Chondrocyte (in vitro differentiated cells): ENCODE measurements around the gene OSBPL5. TPM values are rescaled to one million over a fixed set of nuclear protein-coding genes. Genes with fewer than 3 reads are reported as not detected.

Experiments
- DNase-seq: peaks from one replicate; pipeline ENCODE4 v3.0.0; 2021; ENCODE audit warnings: mixed read lengths, low spot score
- H3K27ac Mint-ChIP-seq: one replicate; pipeline ENCODE4 v1.8.0; 2021; ENCODE audit warnings: mild to moderate bottlenecking, moderate library complexity, mixed read lengths; ENCODE audit not compliant: unreplicated experiment
- H3K27me3 Mint-ChIP-seq: 2 replicates; pipeline ENCODE4 v1.8.0; 2021; ENCODE audit warnings: low read depth, mixed read lengths
- H3K36me3 Mint-ChIP-seq: 2 replicates; pipeline ENCODE4 v1.8.0; 2021; ENCODE audit warnings: low read depth, mixed read lengths
- H3K4me1 Mint-ChIP-seq: 2 replicates; pipeline ENCODE4 v1.8.0; 2021; ENCODE audit warnings: low read depth, mild to moderate bottlenecking, mixed read lengths
- H3K4me3 Mint-ChIP-seq: one replicate; pipeline ENCODE4 v1.8.0; 2021; ENCODE audit warnings: mild to moderate bottlenecking, moderate library complexity, mixed read lengths; ENCODE audit not compliant: unreplicated experiment
- H3K9me3 Mint-ChIP-seq: 2 replicates; pipeline ENCODE4 v1.8.0; 2021; ENCODE audit warnings: low read depth, mixed read lengths
- CTCF ChIP-seq: fragments of 200-600 bp; sonication (generic); IDR thresholded peaks from 2 replicates; pipeline ENCODE4 v1.5.0; 2021; ENCODE audit warnings: antibody characterized with exemption, mild to moderate bottlenecking, moderate library complexity
- total RNA-seq: library from RNA; stranded (reverse); gene quantifications from 3 replicates; pipeline ENCODE4 v1.2.1, GENCODE V29; 2021

The OSBPL5 gene
- total RNA-seq, 1 donor from 2014 or later: 43.9 TPM

- Mint-ChIP-seq H3K36me3 (peaks cover 2% of the 10 kb centered on the region), H3K4me3 (no peak overlapping the region), H3K4me1 (peaks cover 45% of the 10 kb centered on the region), H3K27me3 (no peaks in the 10 kb centered on the region), H3K9me3 (no peaks in the 10 kb centered on the region), H3K27ac (peak overlapping the region; percentile 83)
- DNase-seq: no peak
- TF ChIP-seq CTCF: no peak
Measured at GRCh38 chr11:3146612-3147256, 18.4 kb downstream of the OSBPL5 start.

DNA sequence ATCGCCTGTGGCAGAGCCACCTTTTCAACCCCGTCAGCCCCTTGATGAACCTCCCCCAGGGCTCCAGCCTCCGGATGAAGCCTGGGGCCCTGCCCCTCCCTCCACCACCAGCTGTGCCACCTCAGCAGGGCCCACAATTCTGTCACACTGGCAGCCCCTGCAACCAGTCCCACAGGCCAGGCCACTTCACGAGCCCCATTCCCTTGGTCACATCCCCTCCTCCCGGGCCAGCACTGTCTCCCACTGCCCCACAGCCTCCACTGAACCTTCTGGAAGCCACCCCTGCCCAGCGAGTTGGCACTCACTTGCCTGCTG, 19.9 kb downstream of the OSBPL5 start:
- peaks cover 35% of the 10 kb centered on the region for H3K4me1 Mint-ChIP-seq
- TF ChIP-seq CTCF: no peak
- H3K27me3 Mint-ChIP-seq: no peaks in the 10 kb centered on the region
- H3K36me3 Mint-ChIP-seq: peaks cover 2% of the 10 kb centered on the region
- DNase-seq: no peak
- no peaks in the 10 kb centered on the region for H3K9me3 Mint-ChIP-seq
- no peak overlapping the region for H3K27ac Mint-ChIP-seq
- H3K4me3 Mint-ChIP-seq: no peak overlapping the region

DNA sequence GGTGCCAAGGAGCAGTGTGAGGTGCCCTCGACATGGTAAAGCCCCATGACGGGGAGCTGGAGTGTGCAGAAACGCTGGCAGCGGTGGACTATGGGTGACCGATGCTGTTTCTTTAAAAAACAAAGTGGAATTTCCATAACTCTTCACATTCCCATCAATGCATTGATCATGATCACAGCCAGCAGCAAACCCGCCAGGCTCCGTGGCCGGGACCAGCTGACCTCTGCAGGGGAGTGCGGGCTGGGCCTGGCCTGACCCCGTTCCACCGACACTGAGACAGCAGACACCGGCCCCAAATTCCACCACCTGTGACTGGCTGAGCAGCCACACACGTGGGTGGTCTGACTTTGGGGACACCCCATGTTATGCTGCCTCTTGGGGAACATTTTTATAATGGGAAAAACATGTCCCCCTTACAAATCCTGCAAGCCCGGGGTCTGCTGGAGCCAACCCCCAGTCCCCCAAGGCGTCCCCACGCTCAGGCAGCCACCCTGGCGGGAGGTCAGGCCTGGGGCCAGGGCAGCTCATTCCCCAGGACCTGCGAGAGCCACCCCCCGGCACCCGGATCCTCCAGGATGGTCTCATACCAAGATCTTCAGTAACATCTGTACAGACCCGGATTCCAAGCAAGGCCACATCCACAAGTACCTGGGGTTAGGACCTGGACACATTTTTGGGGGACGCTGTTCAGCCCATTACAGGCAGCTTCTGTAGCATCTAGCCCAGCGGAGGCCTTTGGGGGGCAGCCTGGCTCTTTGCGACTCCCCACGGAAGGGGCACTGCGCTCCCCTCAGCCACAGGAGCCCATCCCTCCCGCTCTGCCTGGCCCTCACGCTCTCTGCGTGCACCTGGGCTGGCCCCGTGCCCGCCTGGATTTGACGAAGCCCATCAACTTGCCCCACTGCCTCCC, 20.6 kb downstream of the OSBPL5 start:
- no peak for DNase-seq

DNA sequence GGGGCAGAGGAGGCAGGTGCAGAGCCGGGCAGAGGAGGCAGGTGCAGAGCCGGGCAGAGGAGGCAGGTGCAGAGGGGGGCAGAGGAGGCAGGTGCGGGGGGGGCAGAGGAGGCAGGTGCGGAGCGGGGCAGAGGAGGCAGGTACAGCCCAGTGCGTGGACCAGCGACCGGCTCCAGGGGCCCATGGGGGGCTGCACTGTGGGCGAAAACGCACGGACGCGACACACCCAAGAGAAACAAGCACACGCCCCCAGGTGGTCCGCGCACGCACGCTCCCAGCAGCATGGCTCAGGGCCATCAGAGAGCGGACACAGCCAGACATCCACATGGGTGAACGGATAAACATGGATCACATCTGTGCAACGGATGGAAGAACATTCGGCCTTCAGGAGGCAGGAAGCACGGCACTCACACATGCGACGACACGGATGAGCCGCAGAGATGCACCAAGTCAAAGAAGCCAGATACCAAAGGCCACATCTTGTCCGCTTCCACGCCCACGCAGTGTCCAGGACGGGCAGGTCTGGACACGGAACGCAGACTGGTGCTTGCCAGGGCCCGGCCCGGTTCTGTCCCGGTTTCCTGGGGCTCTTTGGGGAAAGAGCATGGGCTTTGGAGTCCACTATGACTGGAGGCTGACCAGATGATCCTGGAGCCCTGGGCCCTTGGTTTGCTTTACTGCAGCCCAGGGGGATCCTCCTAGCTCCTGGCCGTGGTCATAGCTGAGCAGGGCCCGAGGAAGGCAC, 21.8 kb downstream of the OSBPL5 start:
- no peak overlapping the region for H3K4me3 Mint-ChIP-seq
- peaks cover 2% of the 10 kb centered on the region for H3K36me3 Mint-ChIP-seq
- no peaks in the 10 kb centered on the region for H3K9me3 Mint-ChIP-seq
- TF ChIP-seq CTCF: no peak
- DNase-seq: no peak
- H3K27ac Mint-ChIP-seq: no peak overlapping the region
- H3K27me3 Mint-ChIP-seq: no peaks in the 10 kb centered on the region
- peaks cover 32% of the 10 kb centered on the region for H3K4me1 Mint-ChIP-seq

More for the DNA sequence above, 20.6 kb downstream of the OSBPL5 start:
- H3K4me1 Mint-ChIP-seq: peaks cover 35% of the 10 kb centered on the region
- no peak for TF ChIP-seq CTCF
- no peak overlapping the region for H3K27ac Mint-ChIP-seq
- H3K27me3 Mint-ChIP-seq: no peaks in the 10 kb centered on the region
- no peaks in the 10 kb centered on the region for H3K9me3 Mint-ChIP-seq
- peaks cover 2% of the 10 kb centered on the region for H3K36me3 Mint-ChIP-seq
- no peak overlapping the region for H3K4me3 Mint-ChIP-seq

GRCh38 chr11:3140291-3140603, 24.9 kb downstream of the OSBPL5 start:
- Mint-ChIP-seq H3K9me3 (no peaks in the 10 kb centered on the region), H3K4me3 (no peak overlapping the region), H3K36me3 (no peaks in the 10 kb centered on the region), H3K4me1 (peaks cover 3% of the 10 kb centered on the region), H3K27ac (no peak overlapping the region), H3K27me3 (no peaks in the 10 kb centered on the region)
- no peak for TF ChIP-seq CTCF
- DNase-seq: no peak
